ENCODE measurements around the gene SMYD3.
"Not testable (repeated sequence)": the region's sequence is repeated elsewhere in the genome, so short reads cannot be mapped to it uniquely, and the experiment has no call there.

Gene SMYD3

GRCh38 chr1:245750261-245750660 is 756.8 kb downstream of the SMYD3 start:
- H3K9ac ChIP-seq (ENCODE audit: low read length) = no peak overlapping the region
- H3K4me1 ChIP-seq (ENCODE audit: insufficient read depth, low read length) = no peaks in the 10 kb centered on the region
- H3K27me3 ChIP-seq (ENCODE audit: control insufficient read depth in 1 of 2, insufficient read depth in 2 of 2, low read length in 2 of 2) = no peaks in the 10 kb centered on the region
- no peaks in the 10 kb centered on the region for H3K9me3 ChIP-seq (ENCODE audit: low read length)
- H3K27ac ChIP-seq (ENCODE audit: low read depth, low read length) = no peak overlapping the region
- no peaks in the 10 kb centered on the region for H3K36me3 ChIP-seq (ENCODE audit: insufficient read depth, low read length)
- no peak overlapping the region for H3K4me3 ChIP-seq (ENCODE audit: low read depth in 1 of 2, low read length in 2 of 2)

- Histone ChIP-seq H3K27me3 (ENCODE audit: control insufficient read depth in 1 of 2, insufficient read depth in 2 of 2, low read length in 2 of 2) (no peaks in the 10 kb centered on the region), H3K9me3 (ENCODE audit: low read length) (no peaks in the 10 kb centered on the region), H3K36me3 (ENCODE audit: insufficient read depth, low read length) (no peaks in the 10 kb centered on the region), H3K4me1 (ENCODE audit: insufficient read depth, low read length) (no peaks in the 10 kb centered on the region), H3K4me3 (ENCODE audit: low read depth in 1 of 2, low read length in 2 of 2) (no peak overlapping the region), H3K27ac (ENCODE audit: low read depth, low read length) (no peak overlapping the region), H3K9ac (ENCODE audit: low read length) (no peak overlapping the region)
Measured at GRCh38 chr1:245749053-245749452, 758.0 kb downstream of the SMYD3 start.

DNA sequence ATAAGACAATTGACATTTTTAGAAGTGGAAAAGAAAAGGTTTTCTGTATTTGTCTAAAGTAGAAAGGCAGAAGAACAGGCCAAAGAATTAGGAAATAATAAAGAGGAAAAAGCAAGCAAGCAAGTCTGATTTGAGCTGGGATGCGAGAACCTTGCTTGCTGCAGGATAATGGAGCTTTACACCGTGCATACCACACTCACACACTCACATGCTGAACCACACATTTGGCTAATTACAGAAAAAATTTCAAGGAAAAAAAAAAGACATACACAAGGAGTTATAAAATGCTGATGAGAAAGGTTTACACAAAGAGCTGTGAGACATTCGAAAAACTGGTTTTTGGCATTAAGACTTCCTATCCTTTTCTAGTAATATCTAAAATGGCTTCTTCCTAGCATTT is 758.4 kb downstream of the SMYD3 start:
- no peaks in the 10 kb centered on the region for H3K9me3 ChIP-seq (ENCODE audit: low read length)

DNA sequence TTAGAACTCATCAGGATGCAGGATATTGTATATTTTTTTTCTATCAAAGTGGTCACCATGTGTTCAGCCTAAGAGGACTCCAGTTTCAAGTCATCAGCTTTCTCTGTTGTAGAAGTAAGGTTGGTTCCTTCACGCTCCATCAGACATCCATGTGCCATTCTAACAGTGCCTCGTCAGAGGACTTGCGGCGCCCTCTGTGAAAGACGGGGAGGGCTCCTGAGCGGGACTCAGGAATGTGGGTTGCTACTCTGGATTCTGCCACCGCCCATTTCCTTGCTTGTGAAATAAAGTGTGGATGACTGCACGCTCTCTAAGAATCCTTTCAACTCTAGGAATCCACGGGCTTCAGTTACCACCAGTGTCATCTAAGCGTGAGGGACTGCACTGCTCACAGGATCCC is 758.8 kb downstream of the SMYD3 start:
- Histone ChIP-seq H3K9ac (ENCODE audit: low read length) (no peak overlapping the region), H3K27me3 (ENCODE audit: control insufficient read depth in 1 of 2, insufficient read depth in 2 of 2, low read length in 2 of 2) (no peaks in the 10 kb centered on the region), H3K9me3 (ENCODE audit: low read length) (no peaks in the 10 kb centered on the region), H3K36me3 (ENCODE audit: insufficient read depth, low read length) (no peaks in the 10 kb centered on the region), H3K4me1 (ENCODE audit: insufficient read depth, low read length) (no peaks in the 10 kb centered on the region), H3K27ac (ENCODE audit: low read depth, low read length) (no peak overlapping the region), H3K4me3 (ENCODE audit: low read depth in 1 of 2, low read length in 2 of 2) (no peak overlapping the region)

More for the DNA sequence above, 758.4 kb downstream of the SMYD3 start:
- no peaks in the 10 kb centered on the region for H3K27me3 ChIP-seq (ENCODE audit: control insufficient read depth in 1 of 2, insufficient read depth in 2 of 2, low read length in 2 of 2)
- H3K4me1 ChIP-seq (ENCODE audit: insufficient read depth, low read length) = no peaks in the 10 kb centered on the region
- H3K36me3 ChIP-seq (ENCODE audit: insufficient read depth, low read length) = no peaks in the 10 kb centered on the region
- H3K9ac ChIP-seq (ENCODE audit: low read length) = no peak overlapping the region
- no peak overlapping the region for H3K4me3 ChIP-seq (ENCODE audit: low read depth in 1 of 2, low read length in 2 of 2)
- no peak overlapping the region for H3K27ac ChIP-seq (ENCODE audit: low read depth, low read length)

GRCh38 chr1:245742896-245743295 is 764.2 kb downstream of the SMYD3 start:
- H3K4me1 ChIP-seq (ENCODE audit: insufficient read depth, low read length) = no peaks in the 10 kb centered on the region
- H3K9me3 ChIP-seq (ENCODE audit: low read length) = no peaks in the 10 kb centered on the region
- H3K9ac ChIP-seq (ENCODE audit: low read length) = no peak overlapping the region
- no peaks in the 10 kb centered on the region for H3K36me3 ChIP-seq (ENCODE audit: insufficient read depth, low read length)
- no peak overlapping the region for H3K4me3 ChIP-seq (ENCODE audit: low read depth in 1 of 2, low read length in 2 of 2)
- no peaks in the 10 kb centered on the region for H3K27me3 ChIP-seq (ENCODE audit: control insufficient read depth in 1 of 2, insufficient read depth in 2 of 2, low read length in 2 of 2)
- H3K27ac ChIP-seq (ENCODE audit: low read depth, low read length) = no peak overlapping the region

- not testable (repeated sequence) for H3K9ac ChIP-seq (ENCODE audit: low read length); H3K27me3 ChIP-seq (ENCODE audit: control insufficient read depth in 1 of 2, insufficient read depth in 2 of 2, low read length in 2 of 2); H3K36me3 ChIP-seq (ENCODE audit: insufficient read depth, low read length); H3K27ac ChIP-seq (ENCODE audit: low read depth, low read length); H3K4me3 ChIP-seq (ENCODE audit: low read depth in 1 of 2, low read length in 2 of 2); H3K4me1 ChIP-seq (ENCODE audit: insufficient read depth, low read length); H3K9me3 ChIP-seq (ENCODE audit: low read length)
Measured at GRCh38 chr1:245740336-245740735, 766.7 kb downstream of the SMYD3 start.

- no peaks in the 10 kb centered on the region for H3K4me1 ChIP-seq (ENCODE audit: insufficient read depth, low read length)
- no peaks in the 10 kb centered on the region for H3K36me3 ChIP-seq (ENCODE audit: insufficient read depth, low read length)
- H3K27me3 ChIP-seq (ENCODE audit: control insufficient read depth in 1 of 2, insufficient read depth in 2 of 2, low read length in 2 of 2) = no peaks in the 10 kb centered on the region
- H3K9ac ChIP-seq (ENCODE audit: low read length) = no peak overlapping the region
- H3K4me3 ChIP-seq (ENCODE audit: low read depth in 1 of 2, low read length in 2 of 2) = no peak overlapping the region
- H3K9me3 ChIP-seq (ENCODE audit: low read length) = no peaks in the 10 kb centered on the region
- no peak overlapping the region for H3K27ac ChIP-seq (ENCODE audit: low read depth, low read length)
Measured at GRCh38 chr1:245730801-245731200, 776.3 kb downstream of the SMYD3 start.

- H3K9ac ChIP-seq (ENCODE audit: low read length); H3K9me3 ChIP-seq (ENCODE audit: low read length); H3K27me3 ChIP-seq (ENCODE audit: control insufficient read depth in 1 of 2, insufficient read depth in 2 of 2, low read length in 2 of 2); H3K27ac ChIP-seq (ENCODE audit: low read depth, low read length); H3K4me3 ChIP-seq (ENCODE audit: low read depth in 1 of 2, low read length in 2 of 2); H3K4me1 ChIP-seq (ENCODE audit: insufficient read depth, low read length); H3K36me3 ChIP-seq (ENCODE audit: insufficient read depth, low read length): not testable (repeated sequence)
Measured at GRCh38 chr1:245728035-245728434, 779.0 kb downstream of the SMYD3 start.

GRCh38 chr1:245721488-245721887 is 785.6 kb downstream of the SMYD3 start:
- no peaks in the 10 kb centered on the region for H3K36me3 ChIP-seq (ENCODE audit: insufficient read depth, low read length)
- no peaks in the 10 kb centered on the region for H3K9me3 ChIP-seq (ENCODE audit: low read length)
- H3K9ac ChIP-seq (ENCODE audit: low read length) = no peak overlapping the region
- H3K27me3 ChIP-seq (ENCODE audit: control insufficient read depth in 1 of 2, insufficient read depth in 2 of 2, low read length in 2 of 2) = no peaks in the 10 kb centered on the region
- no peak overlapping the region for H3K27ac ChIP-seq (ENCODE audit: low read depth, low read length)
- no peak overlapping the region for H3K4me3 ChIP-seq (ENCODE audit: low read depth in 1 of 2, low read length in 2 of 2)
- no peaks in the 10 kb centered on the region for H3K4me1 ChIP-seq (ENCODE audit: insufficient read depth, low read length)

- Histone ChIP-seq H3K4me1 (ENCODE audit: insufficient read depth, low read length) (no peaks in the 10 kb centered on the region), H3K36me3 (ENCODE audit: insufficient read depth, low read length) (no peaks in the 10 kb centered on the region), H3K9me3 (ENCODE audit: low read length) (no peaks in the 10 kb centered on the region), H3K4me3 (ENCODE audit: low read depth in 1 of 2, low read length in 2 of 2) (no peak overlapping the region), H3K27ac (ENCODE audit: low read depth, low read length) (no peak overlapping the region), H3K9ac (ENCODE audit: low read length) (no peak overlapping the region), H3K27me3 (ENCODE audit: control insufficient read depth in 1 of 2, insufficient read depth in 2 of 2, low read length in 2 of 2) (no peaks in the 10 kb centered on the region)
Measured at GRCh38 chr1:245718951-245719350, 788.1 kb downstream of the SMYD3 start.

GRCh38 chr1:245718123-245718522 is 789.0 kb downstream of the SMYD3 start:
- H3K4me3 ChIP-seq (ENCODE audit: low read depth in 1 of 2, low read length in 2 of 2) = no peak overlapping the region
- no peaks in the 10 kb centered on the region for H3K27me3 ChIP-seq (ENCODE audit: control insufficient read depth in 1 of 2, insufficient read depth in 2 of 2, low read length in 2 of 2)
- H3K27ac ChIP-seq (ENCODE audit: low read depth, low read length) = no peak overlapping the region
- H3K9ac ChIP-seq (ENCODE audit: low read length) = no peak overlapping the region
- no peaks in the 10 kb centered on the region for H3K36me3 ChIP-seq (ENCODE audit: insufficient read depth, low read length)
- no peaks in the 10 kb centered on the region for H3K4me1 ChIP-seq (ENCODE audit: insufficient read depth, low read length)
- H3K9me3 ChIP-seq (ENCODE audit: low read length) = no peaks in the 10 kb centered on the region

- Histone ChIP-seq H3K9ac (ENCODE audit: low read length) (no peak overlapping the region), H3K4me1 (ENCODE audit: insufficient read depth, low read length) (no peaks in the 10 kb centered on the region), H3K4me3 (ENCODE audit: low read depth in 1 of 2, low read length in 2 of 2) (no peak overlapping the region), H3K9me3 (ENCODE audit: low read length) (no peaks in the 10 kb centered on the region), H3K27me3 (ENCODE audit: control insufficient read depth in 1 of 2, insufficient read depth in 2 of 2, low read length in 2 of 2) (no peaks in the 10 kb centered on the region), H3K36me3 (ENCODE audit: insufficient read depth, low read length) (no peaks in the 10 kb centered on the region), H3K27ac (ENCODE audit: low read depth, low read length) (no peak overlapping the region)
Measured at GRCh38 chr1:245717611-245718010, 789.5 kb downstream of the SMYD3 start.
